AG04449 (cell line): ENCODE results near the gene PRSS57.

ENCODE experiments used
- CTCF ChIA-PET: fragments of 350-600 bp; formaldehyde crosslinking; extraction: SDS; loops from one replicate; lab custom pipeline; 2021; ENCODE audit warnings: antibody characterized with exemption; lab: Yijun Ruan, JAX
- POLR2A ChIA-PET: fragments of 400-600, 350-600 bp; formaldehyde crosslinking; extraction: SDS; loops from one replicate; lab custom pipeline; 2020; ENCODE audit warnings: antibody characterized with exemption, inconsistent platforms; lab: Yijun Ruan, JAX
- DNase-seq: peaks from one replicate; pipeline ENCODE4 v3.0.0-alpha.2; 2010; ENCODE audit warnings: low read depth, low spot score
- H3K4me3 ChIP-seq: 2 replicates; pipeline ENCODE4 v1.5.1; 2011; ENCODE audit warnings: low read depth, mild to moderate bottlenecking, control low read depth, low read length
- CTCF ChIP-seq: IDR thresholded peaks from one replicate; pipeline ENCODE4 v1.5.1; 2011; ENCODE audit warnings: mild to moderate bottlenecking, moderate library complexity, low read length, control low read depth, inconsistent platforms; ENCODE audit not compliant: insufficient read depth; ENCODE audit errors: missing control alignments

Gene PRSS57

GRCh38 chr19:653425-653824 is 41.8 kb downstream of the PRSS57 start:
- no peak for TF ChIP-seq CTCF
- no peak overlapping the region for H3K4me3 ChIP-seq
- CTCF ChIA-PET = no interaction called here
- POLR2A ChIA-PET = no interaction called here
- no peak for DNase-seq

GRCh38 chr19:652467-653389 is 42.5 kb downstream of the PRSS57 start:
- DNase-seq = no peak
- TF ChIP-seq CTCF = no peak
- ChIA-PET CTCF (no interaction called here), POLR2A (no interaction called here)
- no peak overlapping the region for H3K4me3 ChIP-seq

DNA sequence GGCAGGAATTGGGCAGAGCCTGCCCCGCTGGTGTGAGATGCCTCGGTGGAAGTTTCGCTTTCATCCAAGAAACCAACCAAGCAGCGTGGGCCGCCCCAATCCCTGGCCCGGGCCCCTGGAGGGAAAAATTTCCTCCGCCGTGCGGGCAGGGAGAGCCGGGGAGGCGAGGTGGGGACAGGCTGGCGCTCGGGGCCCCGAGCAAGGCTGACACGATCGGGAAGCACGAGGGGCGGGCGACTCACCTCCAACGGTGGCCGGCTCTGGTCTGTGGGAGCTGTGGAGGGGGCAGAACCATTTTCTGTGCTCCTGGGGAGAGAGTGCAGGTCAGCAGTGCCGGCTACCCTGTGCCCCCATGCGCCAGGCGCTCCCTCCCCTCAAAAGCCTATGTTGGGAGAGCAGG is 43.3 kb downstream of the PRSS57 start:
- H3K4me3 ChIP-seq = no peak overlapping the region
- CTCF ChIA-PET = no interaction called here
- DNase-seq = no peak
- POLR2A ChIA-PET = no interaction called here
- TF ChIP-seq CTCF = no peak

GRCh38 chr19:651114-651818 is 44.0 kb downstream of the PRSS57 start:
- no peak overlapping the region for H3K4me3 ChIP-seq
- no peak for TF ChIP-seq CTCF
- POLR2A ChIA-PET = no interaction called here
- no peak for DNase-seq
- CTCF ChIA-PET = no interaction called here

GRCh38 chr19:650121-650520 is 45.1 kb downstream of the PRSS57 start:
- CTCF ChIA-PET = interaction anchor here (0.6 to 1.4 kb wide), 3 partner anchors 10 to 84 kb away, joined by 3 read pairs; partner anchors contain the start of gene FGF22
- POLR2A ChIA-PET = no interaction called here
- no peak overlapping the region for H3K4me3 ChIP-seq
- DNase-seq = no peak
- TF ChIP-seq CTCF = no peak
